Subcutaneous abdominal adipose tissue (tissue), 5 donors: ENCODE measurements around the gene CELSR1.

ENCODE experiments used
- H3K27ac ChIP-seq: one replicate; pipeline ENCODE4 v1.7.0; 2013; ENCODE audit warnings: low read depth, mild to moderate bottlenecking, inconsistent platforms, low read length, moderate library complexity
- H3K27me3 ChIP-seq, 5 donors: one replicate each; pipeline ENCODE4 v1.7.0; 2013; ENCODE audit warnings: low read length in 5 of 5, inconsistent platforms in 1 of 5; ENCODE audit not compliant: control insufficient read depth in 5 of 5, insufficient read depth in 4 of 5
- H3K36me3 ChIP-seq, 5 donors: one replicate each; pipeline ENCODE4 v1.7.0; 2013; ENCODE audit warnings: low read length in 5 of 5; ENCODE audit not compliant: control insufficient read depth in 5 of 5, insufficient read depth in 5 of 5
- H3K4me1 ChIP-seq, 5 donors: one replicate each; pipeline ENCODE4 v1.7.0; 2013; ENCODE audit warnings: low read length in 5 of 5, mild to moderate bottlenecking in 3 of 5, moderate library complexity in 1 of 5; ENCODE audit not compliant: control insufficient read depth in 5 of 5, insufficient read depth in 5 of 5
- H3K4me3 ChIP-seq, 5 donors: one replicate each; pipeline ENCODE4 v1.7.0; 2013; ENCODE audit warnings: low read length in 5 of 5, low read depth in 1 of 5
- H3K9ac ChIP-seq, 5 donors: one replicate each; pipeline ENCODE4 v1.7.0; 2013; ENCODE audit warnings: low read length in 5 of 5, mild to moderate bottlenecking in 4 of 5, moderate library complexity in 3 of 5
- H3K9me3 ChIP-seq, 5 donors: one replicate each; pipeline ENCODE4 v1.7.0; 2013; ENCODE audit warnings: low read length in 5 of 5; ENCODE audit not compliant: control insufficient read depth in 5 of 5
- donor health status: healthy.
- donor health status: healthy.
- donor health status: healthy.
- donor health status: healthy.
- donor health status: healthy.

The CELSR1 gene

GRCh38 chr22:46360891-46361290 is 176.5 kb downstream of the CELSR1 start:
- H3K9me3 ChIP-seq = peaks cover 0 to 3% (median 0%) of the 10 kb centered on the region in 5 donors
- peaks cover 0 to 36% (median 22%) of the 10 kb centered on the region in 5 donors for H3K36me3 ChIP-seq
- H3K9ac ChIP-seq = no peak overlapping the region
- peaks cover 0 to 8% (median 0%) of the 10 kb centered on the region in 5 donors for H3K4me1 ChIP-seq
- H3K27ac ChIP-seq = no peak overlapping the region
- peaks cover 6 to 26% (median 14%) of the 10 kb centered on the region in 5 donors for H3K27me3 ChIP-seq
- H3K4me3 ChIP-seq = no peak overlapping the region

DNA sequence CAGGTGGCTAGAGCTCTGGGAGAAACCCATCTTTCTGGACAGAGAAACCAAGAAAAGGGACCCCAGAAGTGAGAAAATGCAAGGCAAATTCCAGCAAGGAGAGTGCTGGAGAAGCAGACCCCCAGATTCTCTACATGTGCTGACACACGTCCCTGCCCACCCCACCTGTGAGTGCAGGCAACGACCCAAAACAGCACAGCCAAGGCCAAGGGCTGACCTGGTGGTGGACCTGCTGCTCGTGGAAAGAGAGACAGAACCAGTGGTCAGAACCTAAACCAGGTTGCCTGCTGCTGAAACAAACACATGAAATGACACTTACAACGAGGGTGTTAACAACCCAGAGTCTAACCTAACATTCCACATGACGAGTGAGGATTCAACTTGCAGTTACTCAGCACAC is 177.3 kb downstream of the CELSR1 start:
- Histone ChIP-seq H3K27me3 (peaks cover 2 to 21% (median 11%) of the 10 kb centered on the region in 5 donors), H3K4me3 (no peak overlapping the region), H3K4me1 (peaks cover 0 to 8% (median 0%) of the 10 kb centered on the region in 5 donors), H3K9me3 (peaks cover 0 to 3% (median 0%) of the 10 kb centered on the region in 5 donors), H3K9ac (no peak overlapping the region), H3K27ac (no peak overlapping the region), H3K36me3 (peaks cover 0 to 43% (median 25%) of the 10 kb centered on the region in 5 donors)

DNA sequence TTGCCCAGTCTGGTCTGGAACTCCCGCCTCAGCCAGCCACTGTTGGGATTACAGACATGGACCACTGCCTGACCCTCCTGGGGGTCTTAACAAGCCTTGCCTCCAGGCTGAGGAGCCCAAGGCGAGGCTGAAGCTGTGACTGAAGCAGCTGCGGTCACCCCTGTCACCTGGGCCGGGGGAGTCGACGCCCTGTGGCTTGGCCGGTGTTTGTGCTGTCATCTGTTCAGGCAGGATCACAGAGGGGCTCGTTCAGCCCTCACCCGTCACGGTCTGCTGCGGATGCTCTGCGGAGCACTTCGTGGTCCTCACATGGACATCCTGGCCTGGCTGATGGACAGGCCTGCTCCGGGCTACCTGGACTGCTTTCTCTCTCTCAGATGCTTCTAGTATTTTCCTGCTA is 178.1 kb downstream of the CELSR1 start:
- Histone ChIP-seq H3K4me1 (peaks cover 0 to 8% (median 0%) of the 10 kb centered on the region in 5 donors), H3K27me3 (peaks cover 0 to 14% (median 4%) of the 10 kb centered on the region in 5 donors), H3K9me3 (peaks cover 0 to 3% (median 0%) of the 10 kb centered on the region in 5 donors), H3K4me3 (no peak overlapping the region), H3K27ac (no peak overlapping the region), H3K36me3 (peaks cover 0 to 50% (median 29%) of the 10 kb centered on the region in 5 donors), H3K9ac (no peak overlapping the region)

DNA sequence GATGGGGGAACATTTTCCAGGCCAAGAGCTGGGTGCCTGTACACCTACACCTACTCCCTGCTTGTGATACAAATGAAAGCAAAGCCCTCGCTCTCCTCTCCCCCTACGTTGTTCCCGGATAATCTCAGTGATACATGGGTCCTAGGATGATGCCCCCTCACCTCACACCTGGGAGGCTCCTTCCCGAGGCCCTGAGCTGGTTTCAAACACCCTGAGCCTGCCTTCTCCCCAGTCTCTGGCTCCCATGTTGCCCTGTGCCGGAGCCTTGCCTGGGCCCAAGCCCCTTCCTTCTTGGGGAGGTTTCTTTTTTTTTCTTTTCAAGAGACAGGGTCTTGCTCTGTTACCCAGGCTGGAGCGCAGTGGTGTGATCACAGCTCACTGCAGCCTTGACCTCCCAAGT is 178.7 kb downstream of the CELSR1 start:
- H3K27ac ChIP-seq = no peak overlapping the region
- H3K4me1 ChIP-seq = peaks cover 0 to 8% (median 0%) of the 10 kb centered on the region in 5 donors
- H3K9me3 ChIP-seq = peaks cover 0 to 3% (median 0%) of the 10 kb centered on the region in 5 donors
- peaks cover 0 to 56% (median 35%) of the 10 kb centered on the region in 5 donors for H3K36me3 ChIP-seq
- H3K27me3 ChIP-seq = peaks cover 0 to 9% (median 3%) of the 10 kb centered on the region in 5 donors
- no peak overlapping the region for H3K9ac ChIP-seq
- H3K4me3 ChIP-seq = no peak overlapping the region

GRCh38 chr22:46357711-46358520 is 179.5 kb downstream of the CELSR1 start:
- H3K4me3 ChIP-seq = no peak overlapping the region
- peaks cover 0 to under 1% (median 0%) of the 10 kb centered on the region in 5 donors for H3K27me3 ChIP-seq
- H3K9ac ChIP-seq = no peak overlapping the region
- peaks cover 0 to 3% (median 0%) of the 10 kb centered on the region in 5 donors for H3K9me3 ChIP-seq
- peaks cover 0 to 8% (median 0%) of the 10 kb centered on the region in 5 donors for H3K4me1 ChIP-seq
- H3K36me3 ChIP-seq = peaks cover 0 to 65% (median 43%) of the 10 kb centered on the region in 5 donors
- H3K27ac ChIP-seq = no peak overlapping the region

GRCh38 chr22:46356496-46357480 is 180.6 kb downstream of the CELSR1 start:
- Histone ChIP-seq H3K4me3 (no peak overlapping the region), H3K9ac (no peak overlapping the region), H3K27ac (no peak overlapping the region), H3K4me1 (no peaks in the 10 kb centered on the region), H3K9me3 (peaks cover 0 to 3% (median 0%) of the 10 kb centered on the region in 5 donors), H3K27me3 (no peaks in the 10 kb centered on the region), H3K36me3 (peaks cover 0 to 76% (median 54%) of the 10 kb centered on the region in 5 donors)

- no peaks in the 10 kb centered on the region for H3K4me1 ChIP-seq
- H3K9me3 ChIP-seq = peaks cover 0 to 3% (median 0%) of the 10 kb centered on the region in 5 donors
- no peaks in the 10 kb centered on the region for H3K27me3 ChIP-seq
- H3K9ac ChIP-seq = no peak overlapping the region
- no peak overlapping the region for H3K27ac ChIP-seq
- no peak overlapping the region for H3K4me3 ChIP-seq
- H3K36me3 ChIP-seq = peaks cover 0 to 84% (median 62%) of the 10 kb centered on the region in 5 donors
Measured at GRCh38 chr22:46355996-46356471, 181.4 kb downstream of the CELSR1 start.

- Histone ChIP-seq H3K9ac (no peak overlapping the region), H3K9me3 (peaks cover 0 to 3% (median 0%) of the 10 kb centered on the region in 5 donors), H3K36me3 (peaks cover 0 to 89% (median 68%) of the 10 kb centered on the region in 5 donors), H3K27me3 (no peaks in the 10 kb centered on the region), H3K4me1 (no peaks in the 10 kb centered on the region), H3K4me3 (no peak overlapping the region), H3K27ac (no peak overlapping the region)
Measured at GRCh38 chr22:46355369-46355995, 181.9 kb downstream of the CELSR1 start.

DNA sequence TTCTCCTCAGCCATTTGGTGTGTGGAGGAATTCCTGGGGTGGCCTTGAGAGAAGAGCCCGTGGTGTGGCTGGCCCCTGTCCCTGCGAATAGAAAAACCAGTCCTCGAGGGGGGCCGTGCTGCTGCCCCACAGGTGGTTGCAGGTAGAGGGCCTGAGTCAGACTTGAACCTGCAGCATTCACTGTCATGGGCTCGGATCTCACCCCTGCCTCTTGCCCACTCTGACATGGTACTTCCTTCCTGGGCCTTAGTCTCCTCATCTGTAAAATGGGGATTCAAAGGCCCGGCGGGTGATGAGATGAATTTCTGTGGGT is 182.5 kb downstream of the CELSR1 start:
- no peaks in the 10 kb centered on the region for H3K9me3 ChIP-seq
- peaks cover 3 to 94% (median 73%) of the 10 kb centered on the region in 5 donors for H3K36me3 ChIP-seq
- H3K4me1 ChIP-seq = no peaks in the 10 kb centered on the region
- no peaks in the 10 kb centered on the region for H3K27me3 ChIP-seq
- no peak overlapping the region for H3K4me3 ChIP-seq
- H3K9ac ChIP-seq = no peak overlapping the region
- no peak overlapping the region for H3K27ac ChIP-seq
